HG02763 (cell line): Measurements from ENCODE around the gene SV2C.

Experiments used
- ATAC-seq: cut with Tn5 transposase; IDR thresholded peaks from one replicate; pipeline ENCODE4 v1.9.1; 2021; ENCODE audit warnings: mild to moderate bottlenecking, moderate library complexity; ENCODE audit not compliant: unreplicated experiment

The SV2C gene

DNA sequence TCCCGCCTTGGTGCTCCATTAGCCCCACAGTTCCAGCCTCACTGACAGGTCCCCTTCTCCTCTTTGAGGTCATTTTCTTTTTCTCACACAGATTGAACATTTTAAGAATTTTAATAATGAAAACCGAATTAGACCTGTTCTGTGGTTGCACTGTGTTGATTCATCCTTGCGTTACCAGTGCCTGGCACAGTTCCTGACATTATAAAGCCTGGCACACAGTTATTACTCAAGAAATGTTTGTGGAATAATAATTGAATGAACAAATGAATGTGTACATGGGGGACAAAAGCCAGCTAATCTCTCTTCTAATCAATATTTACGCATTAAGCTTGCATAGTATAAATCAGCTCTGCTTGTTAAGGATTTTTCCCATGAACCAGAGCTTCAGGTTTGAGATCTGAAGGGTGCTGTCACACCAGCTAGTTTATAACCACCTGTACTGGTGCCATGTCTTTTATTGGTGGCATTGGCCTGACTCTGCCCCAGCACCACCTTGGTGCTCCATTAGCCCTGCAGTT lies 80.0 kb downstream of the SV2C start:
- ATAC-seq: no peak

DNA sequence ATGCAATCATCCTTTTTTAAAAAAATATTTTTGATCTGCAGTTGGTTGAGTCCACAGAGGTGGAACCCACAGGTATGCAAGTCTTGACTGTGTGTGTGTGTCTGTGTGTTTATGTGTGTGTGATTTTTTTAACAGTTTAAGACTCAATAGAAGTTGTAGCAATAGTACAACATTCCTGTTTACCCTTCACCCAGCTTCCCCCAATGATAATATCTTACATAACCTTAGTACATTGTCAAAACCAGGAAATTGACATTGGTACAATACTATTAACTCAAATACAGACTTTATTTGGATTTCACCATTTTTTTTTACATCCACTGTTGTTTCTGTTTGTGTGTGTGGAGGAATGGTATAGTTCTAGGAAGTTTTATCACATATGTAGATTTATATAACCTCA lies 81.8 kb downstream of the SV2C start:
- ATAC-seq: no peak

DNA sequence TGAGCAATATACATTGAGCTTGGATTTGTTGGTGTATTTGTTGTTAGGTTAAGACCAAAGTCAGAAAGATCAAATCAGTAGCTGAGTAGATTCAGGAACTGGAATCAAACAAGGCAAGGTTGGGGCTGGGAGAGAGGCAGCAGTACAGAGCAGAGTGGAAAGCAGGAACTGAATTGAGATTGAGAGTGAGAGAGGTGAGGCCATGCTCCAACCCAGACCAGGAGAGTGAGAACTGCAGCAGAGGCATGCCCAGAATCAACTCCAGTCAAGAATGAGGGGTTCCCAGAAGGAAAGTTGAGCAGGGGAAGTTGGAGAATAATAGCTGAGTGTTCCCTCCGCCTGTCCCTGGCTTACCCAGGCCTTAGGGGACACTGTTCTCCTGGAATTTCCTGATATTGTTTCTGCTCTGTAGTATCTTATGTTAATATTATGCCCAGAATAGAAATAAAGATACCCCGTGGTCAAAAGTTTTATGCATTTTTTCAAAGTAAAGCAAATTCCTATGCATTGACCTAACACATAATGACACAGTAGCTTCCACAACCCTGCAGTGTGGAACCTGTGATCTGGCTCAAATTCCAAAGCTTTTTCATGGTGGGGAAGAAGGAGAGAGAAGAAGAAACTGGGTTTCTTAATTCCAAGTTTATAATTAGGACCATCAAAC lies 82.7 kb downstream of the SV2C start:
- ATAC-seq: no peak

DNA sequence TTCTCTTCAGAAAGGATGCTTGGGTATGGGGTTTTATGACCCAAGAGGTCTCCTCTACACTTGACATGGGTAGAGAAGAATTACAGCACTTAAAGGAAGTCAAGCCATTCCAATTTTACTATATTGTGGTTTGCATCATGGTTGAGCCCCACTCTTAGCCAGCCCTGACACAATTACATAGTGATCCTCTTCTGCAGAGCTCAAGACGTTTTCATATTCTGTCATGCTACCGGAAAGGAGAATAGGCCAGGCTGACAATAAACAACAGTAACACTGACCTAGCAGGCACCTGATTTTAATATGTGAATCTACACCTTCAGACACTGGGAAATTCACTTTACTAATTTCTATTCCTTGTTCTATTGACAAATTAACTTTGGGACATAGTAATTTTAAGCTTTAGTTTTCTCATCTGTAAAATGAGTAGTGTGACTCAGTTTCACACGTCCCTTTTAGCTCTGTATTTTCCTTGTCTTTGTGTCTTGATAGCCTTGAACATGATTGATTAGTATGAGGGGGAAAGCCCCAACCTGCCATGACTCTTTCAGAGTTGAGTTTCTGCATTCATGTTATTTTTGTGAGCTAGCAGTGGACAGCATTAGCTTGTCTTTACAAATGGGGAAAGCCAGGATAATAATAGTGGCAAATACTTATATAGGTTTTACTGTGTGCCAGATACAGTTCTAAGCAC lies 83.8 kb downstream of the SV2C start:
- no peak for ATAC-seq

DNA sequence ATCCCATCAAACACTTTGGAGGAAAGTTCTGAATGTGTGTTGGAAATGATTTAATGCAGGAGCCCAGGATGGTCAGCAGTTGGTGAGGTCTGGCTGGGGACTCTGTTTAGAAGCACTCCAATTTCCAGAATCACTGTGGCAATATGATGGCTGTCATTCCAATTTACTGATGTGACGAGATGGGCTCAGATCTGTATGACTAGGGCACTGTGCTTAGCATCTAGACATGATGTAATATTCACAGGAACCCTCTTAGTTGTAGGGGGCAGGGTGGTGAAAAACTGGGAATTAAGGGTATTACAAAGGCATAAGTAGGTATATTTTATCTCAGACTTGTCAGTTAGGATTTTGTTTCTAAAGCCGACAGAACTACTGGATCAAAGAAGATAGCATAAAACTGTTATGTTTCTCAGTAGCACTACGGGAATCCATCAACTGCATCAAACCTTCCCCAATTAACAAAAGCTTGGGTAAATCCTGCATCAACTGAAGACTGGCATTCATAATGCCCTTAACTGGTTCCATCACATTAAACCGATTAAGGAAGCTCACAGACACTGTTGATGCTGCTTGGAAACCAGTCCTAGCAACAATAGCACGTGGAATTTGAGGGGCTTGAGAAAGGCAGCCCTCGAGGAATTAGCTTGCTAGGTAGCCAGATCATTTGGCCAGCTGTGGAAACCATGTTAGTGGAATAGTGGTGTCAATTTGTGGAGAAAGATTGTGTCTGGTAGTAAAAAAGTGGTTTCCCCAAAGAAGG lies 86.1 kb downstream of the SV2C start:
- no peak for ATAC-seq

DNA sequence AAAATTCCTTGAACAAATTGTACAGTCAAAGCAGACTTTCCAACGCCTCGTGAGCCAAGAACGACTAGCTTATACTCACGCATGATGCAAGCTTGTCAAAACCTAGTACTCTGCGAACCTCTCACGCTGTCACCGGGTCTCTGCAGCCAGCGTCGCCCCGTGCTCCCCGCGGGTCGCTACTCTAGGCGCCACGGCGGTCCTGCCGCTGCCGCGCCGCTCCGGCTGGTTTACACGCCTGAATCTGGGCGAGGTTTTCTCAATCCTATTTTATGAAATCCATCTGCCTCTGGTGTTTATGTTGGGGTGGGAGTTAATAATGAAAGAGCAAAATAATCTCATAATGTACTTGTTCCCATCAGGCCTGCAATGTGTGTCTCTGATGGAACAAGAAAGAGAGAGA lies 90.9 kb downstream of the SV2C start:
- ATAC-seq: no peak

DNA sequence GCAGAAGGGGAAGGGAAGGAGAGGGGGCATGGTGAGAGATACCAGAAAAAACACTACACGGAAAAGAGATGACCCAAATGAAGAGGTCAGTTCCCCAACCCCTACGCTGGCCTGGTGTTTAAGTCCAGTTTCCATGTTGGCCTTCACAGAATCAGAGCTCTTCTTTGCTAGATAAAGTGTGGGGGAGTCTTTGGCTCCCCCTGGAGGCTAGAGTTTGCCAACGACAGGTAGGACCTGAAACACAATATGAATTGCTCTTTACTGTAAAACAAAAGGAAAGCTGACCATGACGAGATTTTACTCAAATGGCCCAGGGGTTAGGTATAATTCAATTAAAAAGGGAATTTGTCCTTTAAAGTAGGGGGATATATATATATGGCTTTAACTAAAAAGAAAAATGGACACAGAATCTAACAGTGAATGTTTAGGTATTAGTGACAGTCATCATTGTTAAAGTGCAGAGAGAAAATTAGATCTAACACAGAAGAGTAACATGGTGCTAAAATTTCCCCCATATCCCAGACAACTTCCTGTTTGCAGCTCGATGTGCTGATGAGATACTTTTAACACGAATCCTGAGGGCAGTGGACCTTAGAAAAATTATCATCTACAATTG lies 92.0 kb downstream of the SV2C start:
- ATAC-seq: peak; percentile 54

DNA sequence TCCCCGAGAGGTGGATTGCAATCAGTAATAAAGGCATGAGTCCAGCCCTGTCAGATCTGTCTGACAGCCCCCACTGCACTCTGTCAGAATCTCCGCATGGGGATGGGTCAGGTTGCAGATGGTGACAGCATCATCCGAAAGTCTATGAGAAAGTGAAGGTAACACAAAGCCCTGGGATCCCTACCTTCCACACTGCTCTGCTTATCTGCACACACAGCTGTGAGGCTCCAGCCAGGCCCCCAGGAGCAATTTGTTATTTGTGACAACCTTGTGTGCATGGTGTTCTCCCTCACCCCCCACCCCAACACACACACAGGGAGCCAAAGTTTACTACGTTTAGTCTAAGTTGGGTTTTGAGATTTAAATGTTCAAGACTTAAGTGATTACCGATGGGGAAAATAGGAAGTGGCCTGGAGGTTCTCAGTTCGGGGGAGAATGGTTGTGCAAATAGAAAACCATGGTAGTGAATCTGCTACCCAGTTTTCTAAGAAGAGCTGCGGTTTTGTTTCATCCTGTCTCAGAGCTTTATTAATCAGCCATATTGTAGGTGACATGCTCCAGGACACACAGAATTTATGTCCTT lies 92.7 kb downstream of the SV2C start:
- ATAC-seq: peak; percentile 57

DNA sequence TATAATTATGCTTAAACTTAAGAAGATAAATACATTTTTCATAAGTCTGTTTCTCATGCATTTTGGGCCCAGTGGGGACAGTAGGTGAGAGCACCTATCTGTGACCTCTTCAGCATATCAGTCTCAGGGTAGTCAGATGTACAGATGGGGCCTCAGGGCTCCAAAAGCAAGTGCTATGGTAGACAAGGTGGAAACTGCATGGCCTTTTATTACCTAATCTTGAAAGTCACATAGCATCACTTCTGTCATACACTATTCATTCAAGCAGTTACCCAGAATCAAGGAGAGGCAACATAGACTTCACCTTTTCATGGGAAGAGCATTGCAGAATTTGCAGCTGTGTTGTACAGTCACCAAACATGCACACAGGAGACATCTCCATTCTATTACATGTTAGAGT lies 94.8 kb downstream of the SV2C start:
- no peak for ATAC-seq

DNA sequence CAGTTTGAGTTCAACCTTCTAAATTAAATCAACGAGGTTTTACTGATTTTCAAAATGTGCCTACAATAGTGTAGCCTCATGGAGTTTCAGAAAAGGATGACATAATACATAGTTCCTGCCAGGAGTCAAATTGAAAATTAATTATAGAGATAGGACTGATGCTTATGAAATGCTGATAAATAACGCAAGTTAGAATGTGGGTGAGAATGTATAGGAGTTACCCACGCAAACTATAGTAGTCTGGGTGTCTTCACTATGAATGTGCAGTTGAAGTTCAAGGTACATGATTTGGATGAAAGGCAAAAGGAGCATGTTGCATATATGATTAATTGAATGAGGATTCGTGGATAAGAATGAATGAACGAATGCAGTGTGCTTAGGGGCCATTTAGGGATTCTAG lies 95.7 kb downstream of the SV2C start:
- ATAC-seq: no peak

DNA sequence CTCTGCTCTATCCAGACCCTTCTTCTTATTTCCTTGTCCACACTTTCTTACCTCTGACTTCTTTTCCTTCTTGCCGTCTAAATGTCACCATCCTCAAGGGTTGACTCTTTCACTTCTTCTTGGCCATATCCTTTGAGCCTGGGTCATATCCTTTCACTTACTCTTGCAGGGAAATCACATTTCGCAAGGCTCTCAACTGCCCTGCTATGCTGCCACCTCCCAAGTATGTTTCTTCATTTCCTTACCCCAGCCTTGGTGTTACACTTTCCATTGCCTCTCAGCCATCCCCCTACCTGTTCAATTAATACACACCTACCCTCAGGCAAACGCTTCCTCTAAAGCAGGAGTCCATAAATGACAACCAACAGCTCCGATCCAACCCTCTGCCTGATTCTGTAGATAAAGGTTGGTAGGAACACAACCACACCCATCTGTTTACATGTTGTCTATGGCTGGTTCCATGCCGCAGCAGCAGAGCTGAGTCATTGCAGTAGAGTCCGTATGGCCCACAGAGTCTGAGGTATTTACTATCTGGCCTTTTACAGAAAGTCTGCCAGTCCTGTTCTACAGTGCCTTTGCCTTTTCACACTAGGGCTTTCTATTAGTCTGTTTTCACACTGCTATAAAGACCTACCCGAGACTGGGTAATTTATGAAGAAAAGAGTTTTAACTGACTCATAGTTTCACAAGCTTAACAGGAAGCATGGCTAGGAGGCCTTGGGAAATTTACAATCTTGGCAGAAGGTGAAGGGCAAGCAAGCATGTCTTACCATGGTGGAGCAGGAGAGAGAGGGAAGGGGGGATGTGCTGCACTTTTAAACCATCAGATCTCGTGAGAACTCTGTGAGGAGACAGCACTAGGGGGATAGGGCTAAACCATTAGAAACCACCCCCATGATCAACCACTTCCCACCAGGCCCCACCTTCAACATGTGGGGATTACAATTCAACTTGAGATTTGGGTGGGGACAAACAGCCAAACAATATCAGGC lies 97.9 kb downstream of the SV2C start:
- no peak for ATAC-seq

DNA sequence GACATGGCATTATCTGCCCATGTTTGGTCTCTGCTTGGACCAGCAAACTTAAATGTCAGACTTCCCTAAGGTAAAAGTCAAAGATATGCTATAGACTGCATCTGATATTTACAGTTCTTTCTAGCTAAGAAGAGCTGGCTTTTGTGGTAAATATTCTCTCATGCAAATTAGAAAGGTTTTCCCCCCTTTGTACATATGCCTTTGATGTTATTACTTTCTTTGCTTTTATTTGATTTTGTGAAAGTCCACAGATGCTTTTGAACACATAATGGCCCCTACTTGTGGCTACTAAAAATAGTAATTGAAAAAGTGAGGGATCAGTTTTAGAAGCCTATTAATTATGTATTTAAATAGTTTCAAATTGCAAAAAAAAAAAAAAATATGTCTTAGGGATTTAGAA lies 104.2 kb downstream of the SV2C start:
- no peak for ATAC-seq

DNA sequence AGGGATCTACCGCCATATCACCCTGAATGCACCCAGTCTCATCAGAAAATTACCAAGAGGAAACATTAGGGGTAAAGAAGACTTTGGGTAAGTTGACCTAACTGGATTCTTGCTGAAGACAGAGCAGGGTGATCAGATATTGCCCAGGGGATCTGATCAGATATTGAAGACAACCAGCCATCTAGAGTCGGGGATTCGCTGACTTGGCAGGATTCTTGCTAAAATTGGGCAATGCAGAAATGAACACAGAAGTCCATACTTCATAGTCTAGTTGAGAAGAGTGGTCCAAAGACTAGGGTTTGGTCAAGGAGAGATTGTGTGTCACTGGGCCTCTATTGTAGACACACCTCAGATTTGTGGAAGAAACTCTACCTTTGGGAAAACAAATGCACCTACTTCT lies 107.2 kb downstream of the SV2C start:
- ATAC-seq: no peak

DNA sequence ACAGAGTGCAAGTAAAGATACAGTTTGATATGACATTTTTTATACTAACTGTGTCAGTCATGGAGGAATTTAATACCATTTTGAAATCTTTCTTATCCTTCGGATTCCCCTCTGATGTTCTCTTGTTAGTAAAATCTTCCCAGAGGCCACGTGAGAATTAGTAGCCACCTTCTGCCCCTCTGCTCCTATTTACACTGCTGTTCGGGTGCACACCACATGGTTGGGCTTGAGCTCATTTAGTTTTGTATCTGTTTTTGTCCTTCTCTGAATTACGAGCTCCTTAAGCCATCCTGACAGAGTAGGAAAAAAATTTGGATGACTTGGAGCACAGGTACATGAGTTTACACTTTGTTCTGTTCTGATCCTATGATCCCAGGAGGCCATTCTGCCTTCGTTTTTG lies 109.7 kb downstream of the SV2C start:
- ATAC-seq: no peak

DNA sequence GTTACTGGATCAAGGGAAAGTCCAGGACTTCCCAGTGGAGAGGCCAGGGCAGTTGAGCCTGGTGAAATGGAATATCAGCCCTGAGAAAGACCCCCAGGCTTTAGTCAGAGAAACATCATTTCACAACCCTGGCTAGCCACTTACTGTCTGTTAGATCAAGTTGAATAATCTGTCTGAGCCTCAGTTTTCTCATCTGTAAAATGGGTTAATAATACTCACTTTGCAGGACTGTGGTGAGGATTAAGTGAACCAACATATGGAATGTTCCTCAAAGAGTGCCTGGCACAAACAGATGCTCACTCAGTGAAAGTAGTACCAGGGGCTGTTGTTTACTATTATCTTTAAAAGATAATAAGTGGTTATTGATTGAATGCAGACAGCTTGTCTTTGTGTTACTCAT lies 110.5 kb downstream of the SV2C start:
- no peak for ATAC-seq

DNA sequence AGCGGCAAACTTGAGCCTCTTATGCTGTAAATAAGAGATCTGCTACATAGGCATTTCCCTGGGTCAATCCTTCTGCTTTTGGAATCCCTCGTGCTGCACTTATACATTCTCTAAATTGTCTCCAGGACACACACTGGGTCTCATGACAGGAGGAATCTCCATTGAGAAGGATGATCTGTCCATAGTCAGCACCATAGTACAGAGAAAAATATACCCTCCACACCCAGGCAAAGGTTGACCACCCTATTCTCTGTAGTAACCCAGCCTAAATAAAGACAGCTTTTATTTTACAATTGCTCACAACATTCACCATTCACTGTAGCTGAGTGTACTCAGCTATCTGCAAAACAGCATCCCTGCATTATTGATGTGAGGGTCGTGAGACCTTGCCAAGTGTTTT lies 111.2 kb downstream of the SV2C start:
- ATAC-seq: no peak

DNA sequence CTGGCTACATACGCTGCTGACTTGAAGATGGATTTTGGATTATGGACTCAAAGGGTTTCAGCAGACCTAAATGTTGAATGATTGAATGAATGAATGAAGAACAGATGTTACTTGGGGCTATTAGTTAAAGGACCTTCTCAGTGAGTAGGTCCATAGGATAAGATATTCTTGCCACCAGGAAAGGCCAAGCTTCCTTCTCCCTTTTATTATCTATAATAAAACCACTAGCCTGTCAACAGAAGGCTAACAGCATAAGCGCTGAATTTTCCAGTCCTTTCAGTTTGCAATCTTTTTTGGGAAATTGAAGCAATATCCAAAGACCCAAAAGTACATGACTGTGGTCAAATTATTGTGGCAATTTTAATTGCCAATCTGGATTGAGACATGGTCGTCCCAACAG lies 113.3 kb downstream of the SV2C start:
- ATAC-seq: no peak

DNA sequence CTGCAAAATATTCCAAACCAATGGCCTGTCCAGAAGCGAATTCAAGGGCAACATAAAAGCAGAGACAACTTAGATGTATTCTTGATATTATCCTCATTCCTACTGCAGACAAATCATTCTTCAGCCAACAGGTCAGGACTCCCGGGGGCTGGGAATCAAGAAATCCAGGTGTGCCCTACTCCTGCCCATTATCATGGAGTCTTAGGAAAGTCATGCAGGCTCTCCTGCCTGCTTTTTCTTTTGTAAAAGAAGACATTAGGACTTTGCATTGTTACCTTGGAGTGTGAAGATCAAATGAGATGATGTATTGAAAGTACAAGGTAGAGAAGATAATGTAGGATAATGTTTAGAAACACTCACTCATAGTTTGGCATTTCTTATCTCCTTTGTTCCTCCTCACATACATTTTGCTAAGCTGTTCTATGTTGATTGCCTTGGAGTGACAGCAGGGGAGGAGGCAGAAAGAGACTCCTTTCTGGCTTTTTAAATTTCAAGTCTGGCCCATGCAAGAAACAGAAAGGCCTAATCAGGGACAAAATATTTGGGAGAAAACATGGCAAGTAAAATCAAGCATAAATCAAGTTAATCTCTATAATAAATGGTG lies 113.8 kb downstream of the SV2C start:
- ATAC-seq: no peak

DNA sequence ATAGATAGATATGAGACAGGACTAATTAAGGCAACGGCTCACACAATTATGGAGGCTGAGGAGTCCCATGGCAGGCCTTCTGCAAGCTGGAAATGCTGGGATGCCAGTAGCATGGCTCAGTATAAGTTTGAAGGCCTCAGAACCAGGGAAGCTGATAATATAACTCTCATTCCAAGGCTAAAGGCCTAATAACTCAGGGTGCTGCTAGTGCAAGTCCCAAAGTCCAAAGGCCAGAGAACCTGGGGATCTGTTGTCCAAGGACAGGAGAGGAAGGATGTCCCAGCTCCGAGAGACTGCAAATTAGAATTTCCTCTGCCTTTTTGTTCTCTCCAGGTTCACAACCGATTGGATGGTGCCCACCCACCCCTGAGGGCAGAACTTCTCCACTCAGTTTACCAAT lies 114.5 kb downstream of the SV2C start:
- ATAC-seq: no peak
